ENCODE measurements around the gene GGPS1. TPM values are rescaled to one million over a fixed set of nuclear protein-coding genes. Genes with fewer than 3 reads are reported as not detected.
A peak's percentile ranks its signal among the peaks of the same experiment; 100 is the strongest.
"Not testable (repeated sequence)": the region's sequence is repeated elsewhere in the genome, so short reads cannot be mapped to it uniquely, and the experiment has no call there.

GGPS1 gene
- polyA plus RNA-seq, 10 donors, result 35.3 to 45.0 (median 39.0) TPM

GRCh38 chr1:235330918-235331285 lies 2.5 kb downstream of the GGPS1 start:
- no peak for DNase-seq

- DNase-seq, result no peak
Measured at GRCh38 chr1:235331401-235331800, 3.0 kb downstream of the GGPS1 start.

- no peak for DNase-seq
Measured at GRCh38 chr1:235336903-235337302, 8.5 kb downstream of the GGPS1 start.

- DNase-seq, result no peak
Measured at GRCh38 chr1:235339746-235340145, 11.4 kb downstream of the GGPS1 start.

- DNase-seq, result no peak
Measured at GRCh38 chr1:235341334-235341733, 13.0 kb downstream of the GGPS1 start.

- no peak for DNase-seq
Measured at GRCh38 chr1:235342039-235342438, 13.7 kb downstream of the GGPS1 start.

GRCh38 chr1:235342471-235342870 lies 14.1 kb downstream of the GGPS1 start:
- DNase-seq, result no peak

- no peak for DNase-seq
Measured at GRCh38 chr1:235343726-235344125, 15.4 kb downstream of the GGPS1 start.

- no peak for DNase-seq
Measured at GRCh38 chr1:235351441-235351840, 23.1 kb downstream of the GGPS1 start.

GRCh38 chr1:235351898-235352297 lies 23.5 kb downstream of the GGPS1 start:
- no peak for DNase-seq

- no peak for DNase-seq
Measured at GRCh38 chr1:235357485-235358373, 29.4 kb downstream of the GGPS1 start.

- no peak for DNase-seq
Measured at GRCh38 chr1:235358899-235359298, 30.5 kb downstream of the GGPS1 start.

GRCh38 chr1:235364189-235364588 lies 35.8 kb downstream of the GGPS1 start:
- DNase-seq, result not testable (repeated sequence)

GRCh38 chr1:235366286-235366685 lies 37.9 kb downstream of the GGPS1 start:
- DNase-seq, result no peak

GRCh38 chr1:235367000-235367908 lies 38.9 kb downstream of the GGPS1 start, which contains the start of gene TBCE:
TBCE (plus strand) TSS chr1:235367427; CDS start chr1:235380050, 12,623 bp downstream.
- peak; percentile 98 to 99 (median 99) for DNase-seq

GRCh38 chr1:235368428-235368827 lies 40.1 kb downstream of the GGPS1 start:
- no peak for DNase-seq

GRCh38 chr1:235369802-235370201 lies 41.4 kb downstream of the GGPS1 start:
- DNase-seq, result no peak

- no peak for DNase-seq
Measured at GRCh38 chr1:235375919-235376605, 47.7 kb downstream of the GGPS1 start.

GRCh38 chr1:235378134-235378735 lies 49.9 kb downstream of the GGPS1 start:
- DNase-seq, result not testable (repeated sequence)

- not testable (repeated sequence) for DNase-seq
Measured at GRCh38 chr1:235381955-235382739, 53.8 kb downstream of the GGPS1 start.

GRCh38 chr1:235385633-235386032 lies 57.3 kb downstream of the GGPS1 start:
- not testable (repeated sequence) for DNase-seq
